ENCODE results near the gene TEX9. TPM values are rescaled to one million over a fixed set of nuclear protein-coding genes. Genes with fewer than 3 reads are reported as not detected.

The TEX9 gene
- total RNA-seq, 1 donor, result 12.7 TPM

- no peak overlapping the region for H3K27ac ChIP-seq (ENCODE audit: low read depth, low read length)
- no peaks in the 10 kb centered on the region for H3K9me3 ChIP-seq (ENCODE audit: low read depth, low read length)
- no peaks in the 10 kb centered on the region for H3K27me3 ChIP-seq (ENCODE audit: insufficient read depth, low read length)
- no peak for DNase-seq (ENCODE audit: insufficient read length, low spot score, missing footprints)
- H4K20me1 ChIP-seq (ENCODE audit: insufficient read depth, low read length), result no peaks in the 10 kb centered on the region
- peaks cover 17% of the 10 kb centered on the region for H3K4me1 ChIP-seq (ENCODE audit: insufficient read depth, low read length)
- H3K4me3 ChIP-seq (ENCODE audit: insufficient read depth, low read length), result no peak overlapping the region
- no peaks in the 10 kb centered on the region for H3K79me2 ChIP-seq (ENCODE audit: insufficient read depth, low read length)
- H2AFZ ChIP-seq (ENCODE audit: low read length), result no peak overlapping the region
- H3K4me2 ChIP-seq (ENCODE audit: insufficient read depth, low read length), result no peak overlapping the region
- H3K36me3 ChIP-seq (ENCODE audit: insufficient read depth, low read length), result no peaks in the 10 kb centered on the region
- no peak for TF ChIP-seq CTCF (IDR thresholded peaks at IDR 0.05; ENCODE audit: extremely low read depth, low read depth, low read length)
Measured at GRCh38 chr15:56351353-56351752, 13.9 kb upstream of the TEX9 start.

GRCh38 chr15:56351957-56352506, 13.2 kb upstream of the TEX9 start:
- H2AFZ ChIP-seq (ENCODE audit: low read length), result no peak overlapping the region
- no peaks in the 10 kb centered on the region for H3K27me3 ChIP-seq (ENCODE audit: insufficient read depth, low read length)
- H3K79me2 ChIP-seq (ENCODE audit: insufficient read depth, low read length), result no peaks in the 10 kb centered on the region
- no peak overlapping the region for H3K4me3 ChIP-seq (ENCODE audit: insufficient read depth, low read length)
- no peak for DNase-seq (ENCODE audit: insufficient read length, low spot score, missing footprints)
- TF ChIP-seq CTCF (IDR thresholded peaks at IDR 0.05; ENCODE audit: extremely low read depth, low read depth, low read length), result no peak
- H3K27ac ChIP-seq (ENCODE audit: low read depth, low read length), result no peak overlapping the region
- no peaks in the 10 kb centered on the region for H3K9me3 ChIP-seq (ENCODE audit: low read depth, low read length)
- no peak overlapping the region for H3K4me2 ChIP-seq (ENCODE audit: insufficient read depth, low read length)
- no peaks in the 10 kb centered on the region for H4K20me1 ChIP-seq (ENCODE audit: insufficient read depth, low read length)
- H3K4me1 ChIP-seq (ENCODE audit: insufficient read depth, low read length), result peaks cover 23% of the 10 kb centered on the region
- H3K36me3 ChIP-seq (ENCODE audit: insufficient read depth, low read length), result no peaks in the 10 kb centered on the region

- DNase-seq (ENCODE audit: insufficient read length, low spot score, missing footprints), result no peak
Measured at GRCh38 chr15:56353119-56353518, 12.1 kb upstream of the TEX9 start.

GRCh38 chr15:56353740-56354139, 11.5 kb upstream of the TEX9 start:
- no peak for DNase-seq (ENCODE audit: insufficient read length, low spot score, missing footprints)
- Histone ChIP-seq H3K9me3 (ENCODE audit: low read depth, low read length) (no peaks in the 10 kb centered on the region), H4K20me1 (ENCODE audit: insufficient read depth, low read length) (no peaks in the 10 kb centered on the region), H3K36me3 (ENCODE audit: insufficient read depth, low read length) (no peaks in the 10 kb centered on the region), H3K79me2 (ENCODE audit: insufficient read depth, low read length) (no peaks in the 10 kb centered on the region), H3K27me3 (ENCODE audit: insufficient read depth, low read length) (no peaks in the 10 kb centered on the region), H3K4me1 (ENCODE audit: insufficient read depth, low read length) (peaks cover 24% of the 10 kb centered on the region), H2AFZ (ENCODE audit: low read length) (no peak overlapping the region), H3K27ac (ENCODE audit: low read depth, low read length) (peak overlapping the region; percentile 26), H3K4me3 (ENCODE audit: insufficient read depth, low read length) (no peak overlapping the region), H3K4me2 (ENCODE audit: insufficient read depth, low read length) (no peak overlapping the region)
- TF ChIP-seq CTCF (IDR thresholded peaks at IDR 0.05; ENCODE audit: extremely low read depth, low read depth, low read length), result no peak

More at GRCh38 chr15:56353119-56353518, 12.1 kb upstream of the TEX9 start:
- no peak overlapping the region for H3K4me3 ChIP-seq (ENCODE audit: insufficient read depth, low read length)
- H3K27ac ChIP-seq (ENCODE audit: low read depth, low read length), result peak overlapping the region; percentile 26
- H4K20me1 ChIP-seq (ENCODE audit: insufficient read depth, low read length), result no peaks in the 10 kb centered on the region
- H3K4me2 ChIP-seq (ENCODE audit: insufficient read depth, low read length), result no peak overlapping the region
- no peaks in the 10 kb centered on the region for H3K36me3 ChIP-seq (ENCODE audit: insufficient read depth, low read length)
- TF ChIP-seq CTCF (IDR thresholded peaks at IDR 0.05; ENCODE audit: extremely low read depth, low read depth, low read length), result no peak
- no peaks in the 10 kb centered on the region for H3K79me2 ChIP-seq (ENCODE audit: insufficient read depth, low read length)
- H3K9me3 ChIP-seq (ENCODE audit: low read depth, low read length), result no peaks in the 10 kb centered on the region
- peaks cover 24% of the 10 kb centered on the region for H3K4me1 ChIP-seq (ENCODE audit: insufficient read depth, low read length)
- H3K27me3 ChIP-seq (ENCODE audit: insufficient read depth, low read length), result no peaks in the 10 kb centered on the region
- no peak overlapping the region for H2AFZ ChIP-seq (ENCODE audit: low read length)
